ENCODE data around the gene KRTAP10-9. TPM values are rescaled to one million over a fixed set of nuclear protein-coding genes. Genes with fewer than 3 reads are reported as not detected.
"Not testable (repeated sequence)": the region's sequence is repeated elsewhere in the genome, so short reads cannot be mapped to it uniquely, and the experiment has no call there.

KRTAP10-9 gene
- polyA plus RNA-seq, 4 donors, result not detected

GRCh38 chr21:44583089-44583799 is 43.6 kb upstream of the KRTAP10-9 start:
- no peak for DNase-seq
- no peak overlapping the region for H3K27ac ChIP-seq (ENCODE audit: low read depth in 1 of 3, low read length in 2 of 3)
- 37 to 48% (median 46%) methylated on average over 11 of the region's 11 CpGs for WGBS, 3 donors

GRCh38 chr21:44583800-44584147 is 43.1 kb upstream of the KRTAP10-9 start:
- Histone ChIP-seq H3K4me1 (ENCODE audit: control insufficient read depth in 3 of 3, insufficient read depth in 2 of 3, low read depth in 1 of 3, low read length in 2 of 3) (no peaks in the 10 kb centered on the region), H3K27me3 (ENCODE audit: control insufficient read depth in 3 of 3, insufficient read depth in 3 of 3, low read length in 3 of 3) (peaks cover 0 to 3% (median 0%) of the 10 kb centered on the region in 3 donors), H3K27ac (ENCODE audit: low read depth in 1 of 3, low read length in 2 of 3) (no peak overlapping the region), H3K36me3 (ENCODE audit: control insufficient read depth in 3 of 3, insufficient read depth in 2 of 3, low read depth in 1 of 3, low read length in 3 of 3) (no peaks in the 10 kb centered on the region), H3K9me3 (ENCODE audit: control insufficient read depth in 2 of 2, insufficient read depth in 1 of 2, low read depth in 1 of 2, low read length in 1 of 2) (peaks cover 0 to 5% of the 10 kb centered on the region in 2 donors), H3K4me3 (ENCODE audit: low read depth in 1 of 3, low read length in 3 of 3) (no peak overlapping the region)
- 58 to 70% (median 64%) methylated on average over 6 of the region's 6 CpGs for WGBS, 3 donors
- FAIRE-seq (no peak), DNase-seq (no peak)

More at GRCh38 chr21:44583089-44583799, 43.6 kb upstream of the KRTAP10-9 start:
- peaks cover 0 to 10% of the 10 kb centered on the region in 2 donors for H3K9me3 ChIP-seq (ENCODE audit: control insufficient read depth in 2 of 2, insufficient read depth in 1 of 2, low read depth in 1 of 2, low read length in 1 of 2)
- H3K27me3 ChIP-seq (ENCODE audit: control insufficient read depth in 3 of 3, insufficient read depth in 3 of 3, low read length in 3 of 3), result peaks cover 0 to 3% (median 0%) of the 10 kb centered on the region in 3 donors
- no peaks in the 10 kb centered on the region for H3K4me1 ChIP-seq (ENCODE audit: control insufficient read depth in 3 of 3, insufficient read depth in 2 of 3, low read depth in 1 of 3, low read length in 2 of 3)
- FAIRE-seq, result no peak
- H3K36me3 ChIP-seq (ENCODE audit: control insufficient read depth in 3 of 3, insufficient read depth in 2 of 3, low read depth in 1 of 3, low read length in 3 of 3), result no peaks in the 10 kb centered on the region
- H3K4me3 ChIP-seq (ENCODE audit: low read depth in 1 of 3, low read length in 3 of 3), result no peak overlapping the region

DNA sequence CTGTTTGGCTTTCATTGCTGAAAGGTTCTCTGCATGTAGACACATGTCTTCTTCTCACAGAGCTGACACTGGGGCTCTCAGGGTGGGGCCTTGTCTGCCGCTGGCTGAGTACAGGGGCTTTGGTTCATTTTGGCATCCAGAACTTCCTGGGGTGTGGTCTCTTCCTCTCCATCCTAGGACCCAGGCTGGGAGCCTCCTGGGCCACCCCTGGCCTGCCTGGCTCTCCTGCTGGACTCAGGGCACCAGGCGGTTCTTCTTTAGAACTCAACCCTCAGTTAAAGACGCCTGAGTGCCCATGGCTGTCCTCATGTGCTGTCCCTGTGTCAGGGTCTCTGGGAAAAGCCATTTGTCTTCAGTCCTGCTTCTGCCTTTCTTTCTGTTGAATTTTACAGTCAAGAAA is 41.0 kb upstream of the KRTAP10-9 start:
- H3K4me3 ChIP-seq (ENCODE audit: low read depth in 1 of 3, low read length in 3 of 3), result no peak overlapping the region
- peaks cover 0 to 5% of the 10 kb centered on the region in 2 donors for H3K9me3 ChIP-seq (ENCODE audit: control insufficient read depth in 2 of 2, insufficient read depth in 1 of 2, low read depth in 1 of 2, low read length in 1 of 2)
- no peaks in the 10 kb centered on the region for H3K4me1 ChIP-seq (ENCODE audit: control insufficient read depth in 3 of 3, insufficient read depth in 2 of 3, low read depth in 1 of 3, low read length in 2 of 3)
- H3K27me3 ChIP-seq (ENCODE audit: control insufficient read depth in 3 of 3, insufficient read depth in 3 of 3, low read length in 3 of 3), result peaks cover 0 to 7% (median 0%) of the 10 kb centered on the region in 3 donors
- DNase-seq (no peak), FAIRE-seq (no peak)
- H3K36me3 ChIP-seq (ENCODE audit: control insufficient read depth in 3 of 3, insufficient read depth in 2 of 3, low read depth in 1 of 3, low read length in 3 of 3), result no peaks in the 10 kb centered on the region
- WGBS, 3 donors, result 63 to 86% (median 82%) methylated on average over 3 of the region's 3 CpGs
- H3K27ac ChIP-seq (ENCODE audit: low read depth in 1 of 3, low read length in 2 of 3), result no peak overlapping the region

- Histone ChIP-seq H3K36me3 (ENCODE audit: control insufficient read depth in 3 of 3, insufficient read depth in 2 of 3, low read depth in 1 of 3, low read length in 3 of 3) (no peaks in the 10 kb centered on the region), H3K9me3 (ENCODE audit: control insufficient read depth in 2 of 2, insufficient read depth in 1 of 2, low read depth in 1 of 2, low read length in 1 of 2) (no peaks in the 10 kb centered on the region), H3K27me3 (ENCODE audit: control insufficient read depth in 3 of 3, insufficient read depth in 3 of 3, low read length in 3 of 3) (peaks cover 0 to 7% (median 6%) of the 10 kb centered on the region in 3 donors), H3K4me1 (ENCODE audit: control insufficient read depth in 3 of 3, insufficient read depth in 2 of 3, low read depth in 1 of 3, low read length in 2 of 3) (no peaks in the 10 kb centered on the region), H3K4me3 (ENCODE audit: low read depth in 1 of 3, low read length in 3 of 3) (no peak overlapping the region), H3K27ac (ENCODE audit: low read depth in 1 of 3, low read length in 2 of 3) (no peak overlapping the region)
- WGBS, 3 donors, result 89 to 93% (median 90%) methylated on average over 2 of the region's 2 CpGs
- DNase-seq (no peak), FAIRE-seq (no peak)
Measured at GRCh38 chr21:44589094-44589493, 37.8 kb upstream of the KRTAP10-9 start.

- H3K4me3 ChIP-seq (ENCODE audit: low read depth in 1 of 3, low read length in 3 of 3), result no peak overlapping the region
- FAIRE-seq, result no peak
- no peak overlapping the region for H3K27ac ChIP-seq (ENCODE audit: low read depth in 1 of 3, low read length in 2 of 3)
- 68 to 76% (median 71%) methylated on average over 22 to 24 of the region's 24 CpGs for WGBS, 3 donors
- H3K36me3 ChIP-seq (ENCODE audit: control insufficient read depth in 3 of 3, insufficient read depth in 2 of 3, low read depth in 1 of 3, low read length in 3 of 3), result no peaks in the 10 kb centered on the region
- no peaks in the 10 kb centered on the region for H3K4me1 ChIP-seq (ENCODE audit: control insufficient read depth in 3 of 3, insufficient read depth in 2 of 3, low read depth in 1 of 3, low read length in 2 of 3)
- no peaks in the 10 kb centered on the region for H3K9me3 ChIP-seq (ENCODE audit: control insufficient read depth in 2 of 2, insufficient read depth in 1 of 2, low read depth in 1 of 2, low read length in 1 of 2)
- H3K27me3 ChIP-seq (ENCODE audit: control insufficient read depth in 3 of 3, insufficient read depth in 3 of 3, low read length in 3 of 3), result peaks cover 0 to 7% (median 6%) of the 10 kb centered on the region in 3 donors
- no peak for DNase-seq
Measured at GRCh38 chr21:44589586-44590305, 37.1 kb upstream of the KRTAP10-9 start.

DNA sequence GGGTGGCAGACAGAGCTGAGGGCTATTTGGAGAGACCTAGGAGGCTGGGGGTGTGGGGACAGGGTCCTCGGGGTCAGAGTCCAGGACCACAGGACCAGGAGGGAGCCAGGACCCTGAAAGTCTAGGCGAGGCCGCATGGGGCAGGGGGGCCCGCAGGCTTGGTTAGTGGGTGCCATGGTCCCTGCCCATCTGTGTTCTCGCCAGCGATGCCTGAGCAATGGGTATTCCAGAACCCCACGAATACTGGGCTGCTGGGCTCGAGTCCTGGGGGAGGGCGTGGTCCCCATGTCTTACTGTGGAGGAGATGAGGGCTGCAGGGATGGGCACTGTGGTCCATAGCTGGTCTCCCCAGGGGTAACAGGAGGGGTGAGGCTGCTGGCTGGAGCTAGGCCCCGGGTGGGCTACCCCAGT is 36.6 kb upstream of the KRTAP10-9 start:
- Histone ChIP-seq H3K4me3 (ENCODE audit: low read depth in 1 of 3, low read length in 3 of 3) (no peak overlapping the region), H3K4me1 (ENCODE audit: control insufficient read depth in 3 of 3, insufficient read depth in 2 of 3, low read depth in 1 of 3, low read length in 2 of 3) (no peaks in the 10 kb centered on the region), H3K27ac (ENCODE audit: low read depth in 1 of 3, low read length in 2 of 3) (no peak overlapping the region), H3K27me3 (ENCODE audit: control insufficient read depth in 3 of 3, insufficient read depth in 3 of 3, low read length in 3 of 3) (peaks cover 0 to 6% (median 5%) of the 10 kb centered on the region in 3 donors), H3K36me3 (ENCODE audit: control insufficient read depth in 3 of 3, insufficient read depth in 2 of 3, low read depth in 1 of 3, low read length in 3 of 3) (no peaks in the 10 kb centered on the region), H3K9me3 (ENCODE audit: control insufficient read depth in 2 of 2, insufficient read depth in 1 of 2, low read depth in 1 of 2, low read length in 1 of 2) (no peaks in the 10 kb centered on the region)
- 59 to 80% (median 71%) methylated on average over 8 to 10 of the region's 10 CpGs for WGBS, 3 donors
- FAIRE-seq (no peak), DNase-seq (no peak)

- H3K4me3 ChIP-seq (ENCODE audit: low read depth in 1 of 3, low read length in 3 of 3); H3K36me3 ChIP-seq (ENCODE audit: control insufficient read depth in 3 of 3, insufficient read depth in 2 of 3, low read depth in 1 of 3, low read length in 3 of 3); H3K27ac ChIP-seq (ENCODE audit: low read depth in 1 of 3, low read length in 2 of 3); H3K27me3 ChIP-seq (ENCODE audit: control insufficient read depth in 3 of 3, insufficient read depth in 3 of 3, low read length in 3 of 3); H3K9me3 ChIP-seq (ENCODE audit: control insufficient read depth in 2 of 2, insufficient read depth in 1 of 2, low read depth in 1 of 2, low read length in 1 of 2); H3K4me1 ChIP-seq (ENCODE audit: control insufficient read depth in 3 of 3, insufficient read depth in 2 of 3, low read depth in 1 of 3, low read length in 2 of 3); FAIRE-seq; DNase-seq: not testable (repeated sequence)
- WGBS, 3 donors, result 50 to 66% (median 52%) methylated on average over 13 to 18 of the region's 19 CpGs
Measured at GRCh38 chr21:44590897-44591800, 35.7 kb upstream of the KRTAP10-9 start.

- FAIRE-seq; H3K4me3 ChIP-seq (ENCODE audit: low read depth in 1 of 3, low read length in 3 of 3); DNase-seq; H3K4me1 ChIP-seq (ENCODE audit: control insufficient read depth in 3 of 3, insufficient read depth in 2 of 3, low read depth in 1 of 3, low read length in 2 of 3); H3K27ac ChIP-seq (ENCODE audit: low read depth in 1 of 3, low read length in 2 of 3); H3K9me3 ChIP-seq (ENCODE audit: control insufficient read depth in 2 of 2, insufficient read depth in 1 of 2, low read depth in 1 of 2, low read length in 1 of 2); H3K27me3 ChIP-seq (ENCODE audit: control insufficient read depth in 3 of 3, insufficient read depth in 3 of 3, low read length in 3 of 3); H3K36me3 ChIP-seq (ENCODE audit: control insufficient read depth in 3 of 3, insufficient read depth in 2 of 3, low read depth in 1 of 3, low read length in 3 of 3): not testable (repeated sequence)
- 20 to 59% (median 42%) methylated on average over 4 of the region's 4 CpGs for whole genome bisulfite sequencing, 3 donors
Measured at GRCh38 chr21:44591801-44592130, 35.1 kb upstream of the KRTAP10-9 start.
